GM12864 (cell line): Measurements from ENCODE around the gene PHAX.
A peak's percentile ranks its signal among the peaks of the same experiment; 100 is the strongest.
"Not testable (repeated sequence)": the region's sequence is repeated elsewhere in the genome, so short reads cannot be mapped to it uniquely, and the experiment has no call there.

Experiments
- DNase-seq: peaks from one replicate; pipeline ENCODE4 v3.0.0-alpha.2; 2011; ENCODE audit warnings: low read depth
- H3K4me3 ChIP-seq: 2 replicates; pipeline ENCODE4 v1.5.1; 2011; ENCODE audit warnings: mild to moderate bottlenecking, low read depth, low read length, control low read depth
- TF ChIP-seq, protein P1 (sequence below): IDR thresholded peaks from 2 replicates; pipeline ENCODE4 v1.5.1; 2011; ENCODE audit warnings: low read depth, mild to moderate bottlenecking, moderate library complexity, low read length, control low read depth, inconsistent platforms; ENCODE audit errors: missing control alignments

The PHAX gene, protein sequence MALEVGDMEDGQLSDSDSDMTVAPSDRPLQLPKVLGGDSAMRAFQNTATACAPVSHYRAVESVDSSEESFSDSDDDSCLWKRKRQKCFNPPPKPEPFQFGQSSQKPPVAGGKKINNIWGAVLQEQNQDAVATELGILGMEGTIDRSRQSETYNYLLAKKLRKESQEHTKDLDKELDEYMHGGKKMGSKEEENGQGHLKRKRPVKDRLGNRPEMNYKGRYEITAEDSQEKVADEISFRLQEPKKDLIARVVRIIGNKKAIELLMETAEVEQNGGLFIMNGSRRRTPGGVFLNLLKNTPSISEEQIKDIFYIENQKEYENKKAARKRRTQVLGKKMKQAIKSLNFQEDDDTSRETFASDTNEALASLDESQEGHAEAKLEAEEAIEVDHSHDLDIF

DNA sequence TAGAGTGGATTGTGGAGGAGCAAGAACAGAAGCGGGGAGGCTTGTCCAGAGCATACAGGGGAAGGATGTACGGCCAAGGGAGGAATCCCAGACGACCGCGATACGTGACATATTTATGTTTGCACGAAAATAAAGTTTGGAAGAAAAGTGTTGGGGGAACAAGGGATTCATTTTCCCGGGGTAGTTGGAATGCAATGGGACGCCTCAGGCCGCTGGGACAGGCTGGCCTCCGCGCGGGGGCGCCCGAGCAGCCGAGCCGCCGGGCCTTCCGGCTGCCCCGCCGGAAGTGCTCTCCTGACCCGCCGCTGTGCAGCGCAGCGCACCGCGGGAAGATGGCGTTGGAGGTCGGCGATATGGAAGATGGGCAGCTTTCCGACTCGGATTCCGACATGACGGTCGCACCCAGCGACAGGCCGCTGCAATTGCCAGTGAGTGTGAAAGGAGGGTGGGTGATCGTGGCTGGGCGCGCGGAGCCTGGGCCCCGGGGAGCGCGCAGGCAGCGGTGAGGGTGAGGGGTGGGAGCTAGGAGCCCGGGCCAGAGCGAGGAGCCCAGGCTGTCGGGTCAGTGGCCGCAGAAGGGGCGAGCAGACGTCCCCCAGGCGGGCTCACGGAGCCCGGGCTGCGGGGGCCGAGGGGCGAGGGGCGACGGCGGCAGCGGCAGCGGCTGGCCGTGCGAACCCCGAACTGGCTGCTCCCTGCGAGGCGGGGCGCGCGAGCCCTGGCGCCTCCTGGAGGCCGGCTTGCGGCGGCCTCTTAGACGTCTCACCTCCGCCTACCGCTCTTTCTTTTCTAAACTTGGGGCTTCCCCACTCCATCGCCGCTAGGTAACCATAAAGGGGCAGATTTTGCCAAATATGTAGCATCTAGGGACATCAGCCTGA is at the start of gene PHAX:
TSS of gene PHAX (plus strand) at position 317 of the 881 bp plus-strand sequence. CDS start at position 333, 16 bp downstream.
- peak; percentile 48 for DNase-seq
- TF ChIP-seq, protein P1, sequence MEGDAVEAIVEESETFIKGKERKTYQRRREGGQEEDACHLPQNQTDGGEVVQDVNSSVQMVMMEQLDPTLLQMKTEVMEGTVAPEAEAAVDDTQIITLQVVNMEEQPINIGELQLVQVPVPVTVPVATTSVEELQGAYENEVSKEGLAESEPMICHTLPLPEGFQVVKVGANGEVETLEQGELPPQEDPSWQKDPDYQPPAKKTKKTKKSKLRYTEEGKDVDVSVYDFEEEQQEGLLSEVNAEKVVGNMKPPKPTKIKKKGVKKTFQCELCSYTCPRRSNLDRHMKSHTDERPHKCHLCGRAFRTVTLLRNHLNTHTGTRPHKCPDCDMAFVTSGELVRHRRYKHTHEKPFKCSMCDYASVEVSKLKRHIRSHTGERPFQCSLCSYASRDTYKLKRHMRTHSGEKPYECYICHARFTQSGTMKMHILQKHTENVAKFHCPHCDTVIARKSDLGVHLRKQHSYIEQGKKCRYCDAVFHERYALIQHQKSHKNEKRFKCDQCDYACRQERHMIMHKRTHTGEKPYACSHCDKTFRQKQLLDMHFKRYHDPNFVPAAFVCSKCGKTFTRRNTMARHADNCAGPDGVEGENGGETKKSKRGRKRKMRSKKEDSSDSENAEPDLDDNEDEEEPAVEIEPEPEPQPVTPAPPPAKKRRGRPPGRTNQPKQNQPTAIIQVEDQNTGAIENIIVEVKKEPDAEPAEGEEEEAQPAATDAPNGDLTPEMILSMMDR, result peak; percentile 86
- H3K4me3 ChIP-seq, result peak within 1 kb of the TSS; percentile 87

DNA sequence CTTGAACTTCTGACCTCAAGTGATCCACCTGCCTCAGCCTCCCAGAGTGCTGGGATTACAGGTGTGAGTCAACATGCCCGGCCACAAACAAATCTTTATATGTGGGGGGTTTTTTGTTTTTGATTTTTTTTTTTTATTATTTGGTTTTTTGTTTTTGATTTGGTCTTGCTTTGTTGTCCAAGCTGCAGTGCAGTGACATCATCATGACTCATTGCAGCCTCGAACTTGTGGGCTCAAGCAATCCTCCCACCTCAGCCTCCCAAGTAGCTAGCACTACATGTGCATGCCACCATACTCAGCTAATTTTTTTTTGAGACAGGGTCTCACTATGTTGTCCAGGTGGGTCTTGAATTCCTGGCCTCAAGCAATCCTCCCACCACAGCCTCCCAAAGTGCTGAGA is 48.1 kb upstream of the PHAX start:
- DNase-seq, result no peak
- no peak overlapping the region for H3K4me3 ChIP-seq
- TF ChIP-seq, protein P1, result no peak

DNA sequence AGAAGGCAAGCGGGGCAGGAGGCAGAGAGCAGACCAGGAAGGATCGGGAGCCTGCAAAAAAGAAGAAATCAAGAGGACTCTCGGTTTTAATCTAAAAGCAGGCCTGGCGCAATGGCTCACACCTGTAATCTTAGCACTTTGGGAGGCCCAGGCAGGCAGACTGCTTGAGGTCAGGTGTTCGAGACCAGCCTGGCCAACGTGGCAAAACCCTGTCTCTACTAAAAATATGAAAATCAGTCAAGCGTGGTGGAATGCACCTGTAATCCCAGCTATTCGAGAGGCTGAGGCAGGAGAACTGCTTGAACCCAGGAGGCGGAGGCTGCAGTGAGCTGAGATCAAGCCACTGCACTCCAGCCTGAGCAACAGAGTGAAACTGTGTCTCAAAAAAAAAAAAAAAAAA is 45.6 kb upstream of the PHAX start:
- H3K4me3 ChIP-seq, DNase-seq: not testable (repeated sequence)

DNA sequence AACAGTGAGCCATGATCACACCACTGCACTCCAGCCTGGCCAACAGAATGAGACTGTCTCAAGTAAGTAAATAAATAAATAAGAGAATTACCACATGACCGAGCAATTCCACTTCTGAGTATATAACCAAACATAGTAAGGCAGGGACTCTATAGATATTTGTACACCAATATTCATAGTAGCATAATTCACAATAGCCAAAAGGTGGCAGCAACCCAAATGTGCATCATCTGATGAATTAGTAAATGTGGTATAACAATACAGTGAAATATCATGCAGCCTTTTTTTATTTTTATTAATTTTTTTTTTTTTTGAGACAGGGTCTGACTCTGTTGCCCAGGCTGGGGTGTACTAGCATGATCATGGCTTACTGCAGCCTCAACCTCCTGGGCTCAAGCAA is 38.8 kb upstream of the PHAX start:
- no peak overlapping the region for H3K4me3 ChIP-seq
- TF ChIP-seq, protein P1, result no peak
- DNase-seq, result no peak

DNA sequence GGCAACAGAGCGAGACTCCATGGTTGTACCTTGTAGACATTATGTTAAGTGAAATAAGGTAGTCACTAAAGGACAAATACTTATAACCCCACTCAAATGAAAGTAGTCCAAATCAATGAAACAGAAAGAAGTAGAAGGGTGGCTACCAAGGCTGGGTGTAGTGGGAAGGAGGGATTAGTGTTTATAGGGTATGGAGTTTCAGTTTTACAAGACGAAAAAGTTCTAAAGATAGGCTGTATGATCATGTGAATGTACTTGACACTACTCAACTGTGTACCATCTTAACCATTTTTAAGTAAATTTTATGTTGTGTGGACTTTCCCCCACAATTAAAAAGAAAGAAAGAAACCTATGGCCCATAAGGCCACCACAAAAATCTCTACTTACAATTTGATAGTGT is 37.9 kb upstream of the PHAX start:
- no peak overlapping the region for H3K4me3 ChIP-seq
- TF ChIP-seq, protein P1, result no peak
- DNase-seq, result no peak

DNA sequence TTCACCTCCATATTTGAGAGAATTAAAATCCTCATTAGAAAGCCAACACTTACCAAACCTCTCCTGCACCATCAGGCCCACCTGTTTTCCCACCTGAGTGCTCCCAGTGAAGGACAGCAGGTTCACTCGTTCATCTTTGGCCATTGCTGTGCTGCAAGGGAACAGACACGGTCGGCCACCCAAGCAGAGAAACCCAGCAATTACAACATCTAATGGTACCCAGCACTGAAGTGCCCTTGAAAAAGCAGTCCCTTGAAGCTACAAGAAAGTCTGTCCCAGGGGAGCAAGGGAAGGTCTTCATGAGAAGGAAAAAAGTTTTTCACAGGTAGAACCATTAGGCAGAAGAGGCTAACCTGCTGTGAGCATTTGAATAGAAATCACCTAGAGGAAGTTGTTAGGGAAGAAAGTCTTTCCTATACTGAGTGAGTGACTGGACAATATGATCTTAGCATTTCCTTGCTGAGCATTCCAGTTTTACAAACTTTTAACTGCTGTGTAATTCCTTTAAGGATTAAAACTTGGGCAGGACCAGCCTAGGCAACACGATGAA is 32.5 kb upstream of the PHAX start:
- TF ChIP-seq, protein P1, result no peak

DNA sequence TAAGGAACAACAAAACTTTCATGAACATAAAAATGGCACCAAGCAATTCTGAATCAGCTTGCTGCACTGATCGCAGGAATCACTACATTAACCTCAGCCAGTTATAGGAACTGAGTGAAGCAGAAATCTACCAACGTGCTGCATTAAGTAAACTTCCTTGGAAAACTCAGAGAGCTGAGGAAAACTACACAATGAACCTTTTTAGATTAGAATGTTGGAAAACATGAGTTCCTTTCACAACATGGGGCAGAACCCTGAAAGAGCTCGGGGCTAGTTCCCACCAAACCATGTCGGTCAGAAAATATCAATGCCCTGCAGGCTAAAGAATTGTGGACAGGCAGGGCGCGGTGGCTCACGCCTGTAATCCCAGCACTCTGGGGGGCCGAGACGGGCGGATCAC is 25.1 kb upstream of the PHAX start:
- no peak overlapping the region for H3K4me3 ChIP-seq
- no peak for DNase-seq
- TF ChIP-seq, protein P1, result no peak

More for the DNA sequence above, 32.5 kb upstream of the PHAX start:
- DNase-seq, result no peak
- no peak overlapping the region for H3K4me3 ChIP-seq
